Subcutaneous abdominal adipose tissue (tissue), 5 donors: ENCODE measurements around the gene CRTC1.

Experiments used
- H3K27ac ChIP-seq: one replicate; pipeline ENCODE4 v1.7.0; 2013; ENCODE audit warnings: low read depth, mild to moderate bottlenecking, inconsistent platforms, low read length, moderate library complexity
- H3K27me3 ChIP-seq, 5 donors: one replicate each; pipeline ENCODE4 v1.7.0; 2013; ENCODE audit warnings: low read length in 5 of 5, inconsistent platforms in 1 of 5; ENCODE audit not compliant: control insufficient read depth in 5 of 5, insufficient read depth in 4 of 5
- H3K36me3 ChIP-seq, 5 donors: one replicate each; pipeline ENCODE4 v1.7.0; 2013; ENCODE audit warnings: low read length in 5 of 5; ENCODE audit not compliant: control insufficient read depth in 5 of 5, insufficient read depth in 5 of 5
- H3K4me1 ChIP-seq, 5 donors: one replicate each; pipeline ENCODE4 v1.7.0; 2013; ENCODE audit warnings: low read length in 5 of 5, mild to moderate bottlenecking in 3 of 5, moderate library complexity in 1 of 5; ENCODE audit not compliant: control insufficient read depth in 5 of 5, insufficient read depth in 5 of 5
- H3K4me3 ChIP-seq, 5 donors: one replicate each; pipeline ENCODE4 v1.7.0; 2013; ENCODE audit warnings: low read length in 5 of 5, low read depth in 1 of 5
- H3K9ac ChIP-seq, 5 donors: one replicate each; pipeline ENCODE4 v1.7.0; 2013; ENCODE audit warnings: low read length in 5 of 5, mild to moderate bottlenecking in 4 of 5, moderate library complexity in 3 of 5
- H3K9me3 ChIP-seq, 5 donors: one replicate each; pipeline ENCODE4 v1.7.0; 2013; ENCODE audit warnings: low read length in 5 of 5; ENCODE audit not compliant: control insufficient read depth in 5 of 5
- donor health status: healthy.
- donor health status: healthy.
- donor health status: healthy.
- donor health status: healthy.
- donor health status: healthy.

The CRTC1 gene

DNA sequence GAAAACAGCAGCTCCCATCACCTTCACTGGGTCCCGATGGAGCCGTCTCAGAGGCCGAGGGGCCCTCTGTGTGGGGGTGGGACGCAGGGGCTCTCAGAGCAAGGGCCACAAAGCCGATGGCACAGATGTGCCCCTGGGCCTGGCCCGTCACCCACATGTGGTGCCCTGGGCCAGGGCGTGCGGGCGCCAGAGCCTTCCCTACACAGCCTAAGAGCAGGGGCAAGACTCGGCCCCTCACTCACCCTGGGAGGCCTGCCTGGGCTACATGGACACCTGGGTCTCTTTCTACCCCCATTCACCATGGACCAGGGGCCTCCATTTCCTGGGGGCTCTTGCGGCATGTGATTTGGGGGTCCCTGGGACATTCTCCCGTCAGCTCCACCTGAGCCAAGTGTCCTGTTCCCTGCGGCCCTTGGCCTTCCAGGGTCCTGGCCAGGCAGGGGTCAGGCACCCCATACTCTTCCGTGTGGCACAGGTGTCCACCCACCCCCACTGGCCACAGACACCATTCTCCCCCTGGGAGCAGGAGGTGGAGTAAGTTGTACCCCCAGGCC is 97.6 kb downstream of the CRTC1 start:
- Histone ChIP-seq H3K36me3 (peaks cover 0 to 4% (median 0%) of the 10 kb centered on the region in 5 donors), H3K9ac (no peak overlapping the region), H3K9me3 (no peaks in the 10 kb centered on the region), H3K27me3 (peaks cover 6 to 21% (median 16%) of the 10 kb centered on the region in 5 donors), H3K27ac (no peak overlapping the region), H3K4me1 (peaks cover 0 to 14% (median 5%) of the 10 kb centered on the region in 5 donors), H3K4me3 (no peak overlapping the region)

DNA sequence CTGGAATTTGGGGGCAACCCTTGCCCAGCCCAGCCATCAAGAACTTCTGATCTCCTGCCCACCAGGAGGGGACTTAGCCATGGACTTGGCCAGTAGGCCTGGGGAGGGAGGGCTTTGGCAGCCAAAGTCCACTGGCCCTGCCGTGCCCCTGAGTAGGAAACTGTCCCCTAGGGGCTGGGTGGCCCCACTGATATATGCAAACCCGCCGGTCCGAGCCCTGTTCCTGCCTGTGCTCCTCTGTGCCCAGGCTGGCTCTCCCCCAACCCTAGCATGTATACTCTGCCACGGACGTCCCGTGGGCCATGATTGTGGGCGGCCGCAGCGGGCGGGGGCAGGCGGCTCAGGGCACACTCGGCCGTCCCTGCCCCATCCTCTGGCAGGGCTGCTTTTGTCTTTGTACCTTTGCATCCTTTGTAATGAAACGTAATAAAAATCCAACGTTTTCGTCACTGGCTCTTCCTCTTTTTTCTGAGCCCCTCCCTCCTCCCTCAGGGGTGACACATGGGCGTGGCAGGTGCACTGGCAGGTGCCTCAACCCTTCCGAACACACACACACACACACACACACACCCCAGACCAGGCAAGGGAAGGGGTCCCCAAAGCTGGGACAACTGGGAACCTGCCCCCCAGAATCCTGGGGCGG is 98.5 kb downstream of the CRTC1 start:
- Histone ChIP-seq H3K9me3 (no peaks in the 10 kb centered on the region), H3K36me3 (no peaks in the 10 kb centered on the region), H3K4me1 (peaks cover 0 to 18% (median 5%) of the 10 kb centered on the region in 5 donors), H3K9ac (no peak overlapping the region), H3K27me3 (peaks cover 6 to 25% (median 22%) of the 10 kb centered on the region in 5 donors), H3K4me3 (no peak overlapping the region), H3K27ac (no peak overlapping the region)

DNA sequence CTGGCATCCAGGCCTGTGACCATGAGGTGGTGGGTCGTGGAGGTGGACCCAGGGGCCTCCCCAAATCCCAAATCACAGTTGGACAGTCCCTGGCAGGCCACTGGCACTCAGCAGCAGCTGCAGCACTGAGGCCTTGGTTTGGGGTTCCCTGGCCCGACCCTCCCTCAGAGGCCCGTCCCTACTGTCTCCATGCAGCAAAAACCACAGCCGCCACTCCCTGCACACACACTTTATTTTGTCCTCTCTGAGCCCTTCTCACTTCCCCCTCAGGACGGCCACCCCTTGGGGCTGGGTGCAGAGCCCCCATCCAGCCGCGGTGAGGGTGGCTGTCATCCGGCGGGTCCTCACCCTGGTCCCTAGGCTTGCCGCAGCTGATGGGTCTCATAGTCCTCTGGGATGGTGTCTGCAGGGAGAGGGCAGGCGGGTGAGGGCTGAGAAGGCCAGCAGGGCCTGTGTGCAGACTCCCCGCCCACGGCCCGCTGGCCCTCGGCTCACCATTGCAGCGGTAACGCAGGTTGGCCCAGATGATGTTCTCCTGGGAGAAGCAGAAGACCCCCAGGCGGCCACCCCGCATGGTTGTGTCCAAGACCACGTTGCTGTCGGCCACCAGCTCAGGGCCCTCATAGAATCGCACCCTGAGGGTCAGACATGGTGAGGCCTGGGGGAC is 99.2 kb downstream of the CRTC1 start:
- Histone ChIP-seq H3K36me3 (no peaks in the 10 kb centered on the region), H3K4me1 (peaks cover 0 to 22% (median 9%) of the 10 kb centered on the region in 5 donors), H3K4me3 (no peak overlapping the region), H3K9me3 (no peaks in the 10 kb centered on the region), H3K27ac (no peak overlapping the region), H3K9ac (no peak overlapping the region), H3K27me3 (peaks cover 12 to 29% (median 28%) of the 10 kb centered on the region in 5 donors)

DNA sequence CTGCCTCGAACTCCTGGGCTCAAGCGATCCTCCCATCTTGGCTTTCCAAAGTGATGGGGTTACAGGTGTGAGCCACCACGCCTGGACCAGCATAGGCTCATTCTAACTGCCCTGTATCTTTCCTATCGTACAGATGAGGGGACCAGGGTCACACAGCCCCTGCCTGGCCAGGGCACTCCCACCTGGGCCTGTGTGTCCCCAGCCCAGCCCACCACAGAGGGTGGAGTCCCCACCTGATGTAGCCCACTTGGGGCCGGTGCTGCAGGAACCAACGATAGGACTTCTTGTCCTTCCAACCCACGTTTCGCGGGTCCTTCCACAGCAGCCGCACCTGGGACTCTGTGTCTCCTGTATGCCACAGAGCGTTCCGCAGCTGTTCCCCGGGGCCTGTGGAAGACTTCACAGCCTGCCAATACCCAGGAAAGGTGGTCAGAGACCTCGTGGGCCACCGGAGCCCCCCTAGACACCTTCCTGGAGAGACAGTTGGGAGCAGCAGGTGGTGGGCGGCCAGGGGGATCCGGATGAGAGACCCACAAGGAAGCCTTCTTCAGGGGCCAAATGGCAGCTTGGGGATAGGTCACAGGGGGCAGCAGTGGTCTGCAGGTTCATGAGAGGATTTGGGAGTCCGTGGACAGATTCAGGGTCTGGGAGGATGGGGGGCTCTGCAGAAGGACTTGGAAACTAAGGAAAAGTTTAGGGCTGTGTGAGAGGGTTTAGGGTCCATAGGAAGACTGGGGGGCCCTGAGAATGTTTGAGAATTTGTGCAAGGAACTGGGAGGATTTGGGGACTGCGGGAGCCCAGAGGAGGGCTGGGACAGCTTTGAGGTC is 100.7 kb downstream of the CRTC1 start:
- no peaks in the 10 kb centered on the region for H3K9me3 ChIP-seq
- H3K4me1 ChIP-seq, result peaks cover 0 to 34% (median 19%) of the 10 kb centered on the region in 5 donors
- H3K4me3 ChIP-seq, result no peak overlapping the region
- peaks cover 21 to 32% (median 30%) of the 10 kb centered on the region in 5 donors for H3K27me3 ChIP-seq
- no peak overlapping the region for H3K9ac ChIP-seq
- H3K36me3 ChIP-seq, result no peaks in the 10 kb centered on the region
- no peak overlapping the region for H3K27ac ChIP-seq

DNA sequence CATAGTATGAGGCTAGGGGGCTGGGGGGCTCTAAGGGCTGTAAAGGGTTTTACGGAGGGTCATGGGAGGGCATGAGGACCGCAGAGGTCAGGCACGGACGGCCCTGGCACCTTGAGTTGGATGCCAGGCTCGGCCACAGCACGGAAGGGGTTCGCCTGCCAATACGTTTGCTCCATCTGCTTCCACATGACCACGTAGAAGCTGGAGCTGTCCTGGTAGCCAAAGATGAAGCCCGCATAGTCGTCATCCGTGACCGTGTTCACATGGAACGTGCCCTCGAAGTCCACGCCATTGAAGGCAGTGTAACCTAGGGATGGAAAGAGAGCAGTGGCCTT is 101.3 kb downstream of the CRTC1 start:
- H3K27me3 ChIP-seq, result peaks cover 27 to 38% (median 35%) of the 10 kb centered on the region in 5 donors
- no peak overlapping the region for H3K27ac ChIP-seq
- H3K9me3 ChIP-seq, result no peaks in the 10 kb centered on the region
- H3K9ac ChIP-seq, result no peak overlapping the region
- H3K4me3 ChIP-seq, result no peak overlapping the region
- H3K36me3 ChIP-seq, result no peaks in the 10 kb centered on the region
- H3K4me1 ChIP-seq, result peaks cover 0 to 40% (median 23%) of the 10 kb centered on the region in 5 donors

DNA sequence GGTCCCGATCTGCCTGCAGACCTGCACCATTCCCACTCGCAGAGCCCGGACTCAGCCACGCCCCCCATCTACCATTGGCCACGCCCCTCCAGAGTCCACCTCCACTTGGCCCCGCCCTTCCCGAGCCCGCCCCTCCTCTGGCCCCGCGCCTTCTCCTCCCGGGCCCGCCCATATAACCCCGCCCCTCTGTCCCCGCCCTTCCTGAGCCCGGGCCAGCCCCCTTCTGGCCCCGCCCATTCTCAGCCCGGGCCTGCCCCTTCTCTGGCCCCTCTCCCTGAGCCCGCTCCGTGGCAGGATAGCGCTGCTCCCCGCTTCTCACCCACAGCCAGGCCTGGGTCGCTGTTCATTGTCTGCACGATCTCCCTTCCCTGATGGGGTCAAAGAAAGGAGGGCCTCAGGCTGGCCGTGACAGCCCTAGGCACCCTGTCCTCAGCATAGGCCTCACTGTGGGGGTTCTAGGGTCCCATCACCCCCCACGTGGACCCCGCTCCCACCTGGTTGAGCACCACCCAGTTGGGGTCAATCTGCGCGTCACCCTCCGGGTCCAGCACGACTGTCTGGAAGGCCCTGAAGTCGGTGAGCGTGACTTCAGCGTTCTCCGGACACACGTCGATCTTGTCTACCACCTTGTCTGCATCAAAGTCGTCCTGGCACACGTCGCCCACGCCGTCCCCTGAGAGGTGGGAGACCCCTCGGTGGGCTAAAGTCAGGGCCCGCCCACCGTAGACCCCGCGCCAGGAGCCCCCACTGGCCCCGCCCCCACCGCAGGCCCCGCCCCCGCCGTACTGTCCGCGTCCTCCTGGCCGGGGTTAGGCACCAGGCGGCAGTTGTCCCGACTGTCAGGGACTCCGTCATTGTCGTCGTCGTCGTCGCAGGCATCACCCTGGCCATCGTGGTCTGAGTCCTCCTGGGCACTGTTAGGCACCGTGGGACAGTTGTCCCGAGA is 102.0 kb downstream of the CRTC1 start:
- H3K27me3 ChIP-seq, result peaks cover 31 to 43% (median 40%) of the 10 kb centered on the region in 5 donors
- H3K9ac ChIP-seq, result peak overlapping the region in 1 of 5 donors; percentile 41
- peaks cover 0 to 47% (median 28%) of the 10 kb centered on the region in 5 donors for H3K4me1 ChIP-seq
- H3K36me3 ChIP-seq, result no peaks in the 10 kb centered on the region
- H3K9me3 ChIP-seq, result no peaks in the 10 kb centered on the region
- peak overlapping the region in 3 of 5 donors; percentile 2 to 38 (median 22) for H3K4me3 ChIP-seq
- H3K27ac ChIP-seq, result no peak overlapping the region

DNA sequence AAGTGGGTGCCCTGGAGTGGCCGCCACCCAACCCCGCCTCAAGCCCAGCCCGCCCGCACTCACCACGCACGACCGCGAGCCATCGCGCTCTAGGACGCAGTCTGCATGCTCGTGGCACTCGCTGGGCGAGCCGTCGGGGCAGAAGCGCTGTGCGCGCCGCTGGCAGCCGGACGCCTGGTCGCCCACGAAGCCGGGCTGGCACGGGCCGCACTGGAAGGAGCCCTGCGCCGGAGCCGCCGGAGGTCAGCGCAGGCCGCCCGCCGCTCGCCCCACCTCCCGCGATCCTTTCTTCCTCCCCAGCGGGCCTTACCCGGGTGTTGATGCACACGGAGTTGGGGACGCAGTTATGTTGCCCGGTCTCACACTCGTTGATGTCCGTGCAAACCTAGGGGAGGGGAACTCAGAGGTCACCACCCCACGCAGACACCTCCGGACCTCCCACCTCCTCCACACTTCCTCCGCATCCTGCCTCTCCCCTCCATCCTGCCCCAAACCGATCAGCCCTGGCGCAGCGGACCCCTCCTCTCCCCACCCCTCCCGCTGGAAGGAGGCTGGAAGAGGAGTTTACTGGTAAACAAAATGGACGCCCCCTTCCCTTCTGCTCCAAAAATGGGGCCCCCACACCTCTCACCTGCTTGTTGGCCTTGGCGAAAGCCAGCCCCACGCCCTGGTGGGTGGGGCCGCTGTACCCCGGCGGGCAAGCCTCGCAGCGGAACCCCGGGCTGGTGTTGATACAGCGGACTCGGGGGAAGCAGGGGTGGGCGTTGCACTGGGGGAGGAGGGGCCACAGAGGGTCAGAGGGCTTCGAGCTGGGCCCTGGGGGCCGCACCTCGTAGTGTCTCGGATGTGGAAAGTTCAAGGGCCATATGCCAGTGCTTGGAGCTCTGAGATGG is 105.3 kb downstream of the CRTC1 start:
- H3K4me3 ChIP-seq, result peak overlapping the region in 1 of 5 donors; percentile 14
- no peaks in the 10 kb centered on the region for H3K36me3 ChIP-seq
- H3K9ac ChIP-seq, result no peak overlapping the region
- H3K27ac ChIP-seq, result no peak overlapping the region
- no peaks in the 10 kb centered on the region for H3K9me3 ChIP-seq
- peaks cover 0 to 56% (median 37%) of the 10 kb centered on the region in 5 donors for H3K4me1 ChIP-seq
- peaks cover 40 to 74% (median 63%) of the 10 kb centered on the region in 5 donors for H3K27me3 ChIP-seq

DNA sequence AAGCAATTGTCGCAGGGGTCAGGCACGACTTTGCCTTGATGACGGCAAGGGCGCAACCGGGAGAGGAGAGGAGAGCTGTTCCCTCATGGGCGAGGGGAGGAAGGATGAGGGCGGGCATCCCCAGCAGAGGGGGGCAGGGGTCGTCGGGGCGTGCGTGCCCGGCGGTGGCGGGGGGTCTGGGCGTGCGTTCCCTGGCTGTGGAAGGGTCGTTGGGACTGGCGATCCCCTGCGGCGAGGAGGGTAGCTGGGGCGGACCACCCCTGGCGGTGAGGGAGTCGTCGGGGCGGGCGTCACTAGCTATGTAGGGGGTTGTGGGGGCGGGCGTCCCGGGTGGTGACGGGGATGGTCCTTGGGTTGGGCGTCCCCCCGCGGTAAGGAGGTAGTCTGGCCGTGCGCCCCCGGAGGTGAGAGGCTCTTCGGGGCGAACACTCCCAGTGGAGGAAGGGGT is 106.0 kb downstream of the CRTC1 start:
- H3K27ac ChIP-seq, result no peak overlapping the region
- H3K9ac ChIP-seq, result no peak overlapping the region
- H3K27me3 ChIP-seq, result peaks cover 40 to 77% (median 66%) of the 10 kb centered on the region in 5 donors
- no peaks in the 10 kb centered on the region for H3K36me3 ChIP-seq
- H3K9me3 ChIP-seq, result no peaks in the 10 kb centered on the region
- peaks cover 0 to 56% (median 37%) of the 10 kb centered on the region in 5 donors for H3K4me1 ChIP-seq
- H3K4me3 ChIP-seq, result peak overlapping the region in 2 of 5 donors; percentile 18 to 48
